Body of pancreas (tissue), 4 donors: Measurements from ENCODE around the gene MYO3A.

Experiments
- CTCF ChIP-seq, 7 experiments: fragments of 450-650 bp in 4 of 7; fragments of 200-600 bp in 3 of 7; sonication (generic) in 3 of 7; IDR thresholded peaks; one replicate each; pipeline ENCODE4 v1.5.1; 2016 to 2019; ENCODE audit warnings: antibody characterized with exemption in 7 of 7
- POLR2A ChIP-seq, 3 donors: fragments of 450-650 bp; IDR thresholded peaks; one replicate each; pipeline ENCODE4 v1.6.1; 2016; ENCODE audit warnings: antibody characterized with exemption in 3 of 3, mild to moderate bottlenecking in 2 of 3

GRCh38 chr10:26046073-26046700 lies 112.2 kb downstream of the MYO3A start:
- TF ChIP-seq CTCF (IDR thresholded peaks at IDR 0.05): no peak
- TF ChIP-seq POLR2A (IDR thresholded peaks at IDR 0.05): no peak
